ENCODE results near the gene TRABD2B.

Gene TRABD2B

GRCh38 chr1:47934243-47934805 is 62.9 kb downstream of the TRABD2B start:
- DNase-seq, result no peak

GRCh38 chr1:47932743-47933142 is 64.4 kb downstream of the TRABD2B start:
- DNase-seq, result no peak

- peak in 1 of 4 experiments; percentile 11 for DNase-seq
Measured at GRCh38 chr1:47931395-47931794, 65.8 kb downstream of the TRABD2B start.

GRCh38 chr1:47930210-47930840 is 66.9 kb downstream of the TRABD2B start:
- DNase-seq, result no peak

- no peak for DNase-seq
Measured at GRCh38 chr1:47927165-47927564, 70.0 kb downstream of the TRABD2B start.

- DNase-seq, result no peak
Measured at GRCh38 chr1:47926461-47926999, 70.7 kb downstream of the TRABD2B start.

- no peak for DNase-seq
Measured at GRCh38 chr1:47924270-47925048, 72.7 kb downstream of the TRABD2B start.

- no peak for DNase-seq
Measured at GRCh38 chr1:47921935-47922415, 75.2 kb downstream of the TRABD2B start.

GRCh38 chr1:47919113-47919833 is 77.9 kb downstream of the TRABD2B start:
- DNase-seq, result no peak

GRCh38 chr1:47918257-47918867 is 78.8 kb downstream of the TRABD2B start:
- DNase-seq, result no peak

- no peak for DNase-seq
Measured at GRCh38 chr1:47917687-47918086, 79.5 kb downstream of the TRABD2B start.

- no peak for DNase-seq
Measured at GRCh38 chr1:47915677-47916353, 81.4 kb downstream of the TRABD2B start.

GRCh38 chr1:47914952-47915676 is 82.1 kb downstream of the TRABD2B start:
- DNase-seq, result no peak

GRCh38 chr1:47914218-47914938 is 82.8 kb downstream of the TRABD2B start:
- no peak for DNase-seq

GRCh38 chr1:47913225-47913823 is 83.9 kb downstream of the TRABD2B start:
- DNase-seq, result no peak

- no peak for DNase-seq
Measured at GRCh38 chr1:47912756-47913155, 84.4 kb downstream of the TRABD2B start.

GRCh38 chr1:47911892-47912291 is 85.3 kb downstream of the TRABD2B start:
- no peak for DNase-seq

- no peak for DNase-seq
Measured at GRCh38 chr1:47911424-47911823, 85.8 kb downstream of the TRABD2B start.

GRCh38 chr1:47908258-47908657 is 88.9 kb downstream of the TRABD2B start:
- no peak for DNase-seq

GRCh38 chr1:47907177-47907528 is 90.0 kb downstream of the TRABD2B start:
- DNase-seq, result no peak
